Endothelial cell of umbilical vein (primary cell): ENCODE data around the gene HRH2.

Source experiments
- CTCF ChIP-seq, 2 donors: IDR thresholded peaks; 1 replicate in 1 of 2; 2 replicates in 1 of 2; pipeline ENCODE4 v1.5.1; 2011; ENCODE audit warnings: low read length in 2 of 2, mild to moderate bottlenecking in 2 of 2, moderate library complexity in 2 of 2, control low read depth in 1 of 2, inconsistent platforms in 1 of 2, low read depth in 1 of 2; ENCODE audit not compliant: insufficient read depth in 1 of 2; ENCODE audit errors: extremely low read depth in 1 of 2
- EZH2 ChIP-seq: IDR thresholded peaks from 2 replicates; pipeline ENCODE4 v1.6.1; 2012; ENCODE audit warnings: borderline replicate concordance, low read depth, mild to moderate bottlenecking, moderate library complexity, low read length, inconsistent platforms; ENCODE audit not compliant: severe bottlenecking
- FOS ChIP-seq: IDR thresholded peaks from 2 replicates; pipeline ENCODE4 v1.6.1; 2011; ENCODE audit warnings: mild to moderate bottlenecking, low read length, moderate library complexity, borderline replicate concordance; ENCODE audit not compliant: insufficient read depth
- JUN ChIP-seq: IDR thresholded peaks from 2 replicates; pipeline ENCODE4 v1.6.1; 2011; ENCODE audit warnings: borderline replicate concordance, low read depth; ENCODE audit not compliant: insufficient read length, insufficient read depth
- MAX ChIP-seq: IDR thresholded peaks from 2 replicates; pipeline ENCODE4 v1.6.1; 2011; ENCODE audit not compliant: insufficient read depth, insufficient read length
- MYC ChIP-seq: IDR thresholded peaks from one replicate; pipeline ENCODE4 v1.6.1; 2011; ENCODE audit warnings: mild to moderate bottlenecking, low read depth, low read length
- POLR2A ChIP-seq: IDR thresholded peaks from 2 replicates; pipeline ENCODE4 v1.6.1; 2012; ENCODE audit warnings: low read depth, mild to moderate bottlenecking, control low read depth, low read length
- POLR2AphosphoS5 ChIP-seq: IDR thresholded peaks from 2 replicates; pipeline ENCODE4 v1.6.1; 2012; ENCODE audit warnings: low read depth, mild to moderate bottlenecking, control low read depth, low read length, moderate library complexity; ENCODE audit not compliant: insufficient read depth

GRCh38 chr5:175735701-175736100 lies 77.8 kb downstream of the HRH2 start:
- TF ChIP-seq CTCF (IDR thresholded peaks at IDR 0.05; ENCODE audit: extremely low read depth in 1 of 2, insufficient read depth in 1 of 2, low read depth in 1 of 2, low read length in 2 of 2) (no peak), POLR2AphosphoS5 (no peak), MAX (no peak), EZH2 (no peak), POLR2A (no peak), JUN (no peak), MYC (no peak), FOS (no peak)
